Fibroblast of lung (primary cell): Measurements from ENCODE around the gene CRYBB2.

Experiments used
- EZH2 ChIP-seq: IDR thresholded peaks from 2 replicates; pipeline ENCODE4 v1.5.1; 2012; ENCODE audit warnings: low read length, control low read depth, mild to moderate bottlenecking; ENCODE audit errors: missing control alignments
- TF ChIP-seq, protein P1 (sequence below), 2 donors: IDR thresholded peaks in 1 of 2; conservative IDR thresholded peaks in 1 of 2; 1 replicate in 1 of 2; 2 replicates in 1 of 2; pipeline ENCODE4 v1.5.1; 2011 to 2012; ENCODE audit warnings: low read length in 2 of 2, control low read depth in 1 of 2, inconsistent platforms in 1 of 2, low read depth in 1 of 2, mild to moderate bottlenecking in 1 of 2

DNA sequence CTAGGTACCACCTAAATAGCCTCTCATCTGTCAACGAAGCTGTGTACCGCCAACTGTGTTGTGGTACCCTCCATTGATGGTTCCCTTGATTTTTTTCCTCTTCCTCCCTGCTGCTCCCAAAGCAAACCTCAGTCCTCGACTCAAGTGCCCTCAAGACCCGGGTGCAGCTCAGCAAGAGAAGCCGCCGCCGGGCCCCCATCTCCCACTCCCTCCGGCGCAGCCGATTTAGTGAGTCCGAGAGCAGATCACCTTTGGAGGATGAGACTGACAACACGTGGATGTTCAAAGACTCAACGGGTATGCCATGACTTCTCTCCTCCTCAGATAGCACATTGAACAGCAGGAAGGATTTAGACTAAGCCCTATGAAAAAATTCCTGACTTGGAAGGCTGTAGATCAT is 42.2 kb upstream of the CRYBB2 start:
- TF ChIP-seq, protein P1, sequence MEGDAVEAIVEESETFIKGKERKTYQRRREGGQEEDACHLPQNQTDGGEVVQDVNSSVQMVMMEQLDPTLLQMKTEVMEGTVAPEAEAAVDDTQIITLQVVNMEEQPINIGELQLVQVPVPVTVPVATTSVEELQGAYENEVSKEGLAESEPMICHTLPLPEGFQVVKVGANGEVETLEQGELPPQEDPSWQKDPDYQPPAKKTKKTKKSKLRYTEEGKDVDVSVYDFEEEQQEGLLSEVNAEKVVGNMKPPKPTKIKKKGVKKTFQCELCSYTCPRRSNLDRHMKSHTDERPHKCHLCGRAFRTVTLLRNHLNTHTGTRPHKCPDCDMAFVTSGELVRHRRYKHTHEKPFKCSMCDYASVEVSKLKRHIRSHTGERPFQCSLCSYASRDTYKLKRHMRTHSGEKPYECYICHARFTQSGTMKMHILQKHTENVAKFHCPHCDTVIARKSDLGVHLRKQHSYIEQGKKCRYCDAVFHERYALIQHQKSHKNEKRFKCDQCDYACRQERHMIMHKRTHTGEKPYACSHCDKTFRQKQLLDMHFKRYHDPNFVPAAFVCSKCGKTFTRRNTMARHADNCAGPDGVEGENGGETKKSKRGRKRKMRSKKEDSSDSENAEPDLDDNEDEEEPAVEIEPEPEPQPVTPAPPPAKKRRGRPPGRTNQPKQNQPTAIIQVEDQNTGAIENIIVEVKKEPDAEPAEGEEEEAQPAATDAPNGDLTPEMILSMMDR (conservative IDR thresholded peaks at IDR 0.05 in 1 of 2, IDR thresholded peaks at IDR 0.05 in 1 of 2; ENCODE audit: low read depth in 1 of 2, low read length in 2 of 2) = no peak
- no peak for TF ChIP-seq EZH2
